Spleen (tissue), 11 donors: ENCODE data around the gene RBM39. TPM values are rescaled to one million over a fixed set of nuclear protein-coding genes. Genes with fewer than 3 reads are reported as not detected.

Source experiments
- DNase-seq: peaks from one replicate; pipeline ENCODE4 v3.0.0-alpha.2; 2020
- H3K27ac ChIP-seq, 8 donors: fragments of 200-600 bp; sonication (generic) in 7 of 8; 1 replicate in 4 of 8; 2 replicates in 4 of 8; pipeline versions ENCODE4 v1.5.0 to v1.8.0; 2016 to 2021; ENCODE audit warnings: inconsistent platforms in 4 of 8, mild to moderate bottlenecking in 4 of 8, moderate library complexity in 1 of 8
- H3K27me3 ChIP-seq, 7 donors: fragments of 200-600 bp; sonication (generic) in 6 of 7; replicated peaks in 1 of 7; 1 replicate in 4 of 7; 2 replicates in 3 of 7; pipeline versions ENCODE4 v1.5.0 to v1.8.0; 2016 to 2021; ENCODE audit warnings: inconsistent platforms in 3 of 7, mild to moderate bottlenecking in 1 of 7
- H3K36me3 ChIP-seq, 6 donors: fragments of 200-600 bp; sonication (generic) in 5 of 6; 1 replicate in 4 of 6; 2 replicates in 2 of 6; pipeline versions ENCODE4 v1.5.0 to v1.8.0; 2016 to 2021; ENCODE audit warnings: inconsistent platforms in 2 of 6
- H3K4me1 ChIP-seq, 6 donors: fragments of 200-600 bp; sonication (generic) in 5 of 6; 1 replicate in 3 of 6; 2 replicates in 3 of 6; pipeline versions ENCODE4 v1.5.0 to v1.8.0; 2016 to 2021; ENCODE audit warnings: inconsistent platforms in 3 of 6
- H3K4me3 ChIP-seq, 8 donors: fragments of 200-600 bp; sonication (generic) in 7 of 8; 1 replicate in 4 of 8; 2 replicates in 4 of 8; pipeline versions ENCODE4 v1.5.0 to v1.8.0; 2016 to 2021; ENCODE audit warnings: inconsistent platforms in 4 of 8, mild to moderate bottlenecking in 4 of 8, moderate library complexity in 2 of 8
- H3K9me3 ChIP-seq, 8 donors: fragments of 200-600 bp; sonication (generic) in 7 of 8; 1 replicate in 4 of 8; 2 replicates in 4 of 8; pipeline versions ENCODE4 v1.5.0 to v1.8.0; 2016 to 2021; ENCODE audit warnings: inconsistent platforms in 4 of 8
- POLR2A ChIP-seq, 3 donors: fragments of 450-650 bp; IDR thresholded peaks; one replicate each; pipeline ENCODE4 v1.5.1; 2017; ENCODE audit warnings: antibody characterized with exemption in 3 of 3, mild to moderate bottlenecking in 1 of 3
- POLR2AphosphoS5 ChIP-seq, 3 donors: sonication (generic); formaldehyde crosslinking; IDR thresholded peaks; one replicate each; pipeline ENCODE4 v1.5.1; 2017; ENCODE audit warnings: antibody characterized with exemption in 3 of 3
- WGBS, 5 donors: extraction: QIAGEN DNeasy Blood & Tissue Kit in 3 of 5; methylation state at CpG; one replicate each; pipeline versions ENCODE4 v1.1.5 to v1.1.7; 2013 to 2018; 5-methylcytosine and 5-hydroxymethylcytosine counted together
- intact Hi-C: fragments of 100-400 bp; cut with DNase I; formaldehyde crosslinking; loops from one replicate; pipeline ENCODE4 v1.15.0; 2023; ENCODE audit warnings: low total_unique reads
- polyA plus RNA-seq, 3 donors: library from polyadenylated mRNA; stranded (reverse); fragments of 200-250 nt; gene quantifications; one replicate each; pipeline ENCODE4 v1.2.1, GENCODE V29; 2013
- total RNA-seq, 7 donors: library from RNA; depleted of rRNA in 3 of 7; stranded (reverse); fragments of >200 nt in 3 of 7; fragmentation: NEBNext Ultra II Directional in 4 of 7; extraction: Animal tissue kit (Norgen Biotek cat#: 25700) in 4 of 7; gene quantifications; one replicate each; pipeline versions ENCODE4 v1.1.0 to v1.2.1, GENCODE V29; 2016 to 2021
- TF ChIP-seq, protein P1 (sequence below), 11 experiments: fragments of 200-600 bp in 7 of 11; fragments of 450-650 bp in 4 of 11; sonication (generic) in 4 of 11; IDR thresholded peaks in 8 of 11; conservative IDR thresholded peaks in 3 of 11; 1 replicate in 7 of 11; 2 replicates in 4 of 11; pipeline versions ENCODE4 v1.4.0 to v1.8.0; 2016 to 2021; ENCODE audit warnings: antibody characterized with exemption in 11 of 11, inconsistent platforms in 4 of 11, mild to moderate bottlenecking in 1 of 11
- donor health status: healthy with polysubstance abuse.
- donor health status: DM: no; HTN: no; CAD: no; lungs with moderate emphysema.
- donor health status: DM: no; HTN: no; CAD: no.
- donor health status: Bipolar disorder and iron deficiency.
- donor health status: healthy.
- donor health status: DM: no; HTN: no; CAD: no.
- donor health status: DM: yes; HTN: yes; CAD: no.

Gene RBM39
- total and polyA plus RNA-seq, 10 donors: 287 to 649 (median 414) TPM

DNA sequence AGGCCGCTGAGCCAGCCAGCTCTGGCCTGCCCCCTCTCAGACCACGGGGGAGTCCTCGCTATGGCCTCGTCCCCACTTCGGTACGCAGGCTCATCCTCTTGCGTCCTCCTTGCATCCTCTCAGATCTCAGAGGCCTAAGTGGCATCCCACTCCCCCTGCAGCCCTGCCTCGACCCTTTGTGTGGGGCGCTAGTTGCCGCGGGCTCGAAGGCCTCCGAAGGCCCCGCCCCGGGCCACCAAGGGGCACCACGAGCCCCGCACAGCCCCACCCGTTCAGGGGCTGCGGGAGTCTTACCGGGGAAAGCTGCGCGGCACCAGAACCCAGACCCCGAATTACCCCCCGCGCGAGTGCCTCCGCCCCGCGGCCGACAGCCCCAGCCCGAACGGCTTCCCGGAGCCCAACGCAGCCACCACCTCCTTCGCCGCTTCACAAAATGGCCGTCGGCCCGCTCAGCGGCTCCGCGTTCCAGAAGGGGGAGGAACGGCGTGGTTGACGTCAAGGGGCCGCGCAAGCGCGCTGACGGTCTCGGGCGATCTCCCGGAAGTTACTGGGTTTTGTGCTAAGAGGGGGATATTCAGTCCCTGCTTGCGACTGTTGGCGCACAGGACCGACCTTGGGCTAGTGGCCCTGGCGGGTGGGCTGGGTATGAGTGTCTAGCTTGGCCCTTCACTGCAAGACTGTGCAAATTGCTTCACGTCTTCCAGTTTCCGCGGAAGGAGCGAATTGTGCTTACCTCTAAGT lies 77.4 kb downstream of the RBM39 start, which contains the start of the genes CPNE1 and RBM12:
Gene CPNE1, minus strand, starts transcription at position 435 of the 741 bp plus-strand sequence. CDS start 31,977 bp downstream, outside the sequence.
Gene RBM12, minus strand, starts transcription at position 435 of the 741 bp plus-strand sequence. CDS start 9,578 bp downstream, outside the sequence.
- Histone ChIP-seq H3K27me3 (no peaks in the 10 kb centered on the region), H3K9me3 (no peaks in the 10 kb centered on the region), H3K4me1 (peaks cover 31 to 51% (median 45%) of the 10 kb centered on the region in 6 donors), H3K36me3 (peaks cover 0 to 22% (median 11%) of the 10 kb centered on the region in 6 donors), H3K27ac (peak within 1 kb of the TSS; percentile 95 to 100 (median 99)), H3K4me3 (peak within 1 kb of the TSS; percentile 57 to 85 (median 70))
- intact Hi-C loops: loop anchor here (5.0 kb wide), 1 partner anchor 47 kb away; the partner anchor contains the start of gene SPAG4
- 0 to 1% (median 1%) methylated on average over 18 to 61 of the region's 61 CpGs for WGBS, 5 donors
- TF ChIP-seq, protein P1, sequence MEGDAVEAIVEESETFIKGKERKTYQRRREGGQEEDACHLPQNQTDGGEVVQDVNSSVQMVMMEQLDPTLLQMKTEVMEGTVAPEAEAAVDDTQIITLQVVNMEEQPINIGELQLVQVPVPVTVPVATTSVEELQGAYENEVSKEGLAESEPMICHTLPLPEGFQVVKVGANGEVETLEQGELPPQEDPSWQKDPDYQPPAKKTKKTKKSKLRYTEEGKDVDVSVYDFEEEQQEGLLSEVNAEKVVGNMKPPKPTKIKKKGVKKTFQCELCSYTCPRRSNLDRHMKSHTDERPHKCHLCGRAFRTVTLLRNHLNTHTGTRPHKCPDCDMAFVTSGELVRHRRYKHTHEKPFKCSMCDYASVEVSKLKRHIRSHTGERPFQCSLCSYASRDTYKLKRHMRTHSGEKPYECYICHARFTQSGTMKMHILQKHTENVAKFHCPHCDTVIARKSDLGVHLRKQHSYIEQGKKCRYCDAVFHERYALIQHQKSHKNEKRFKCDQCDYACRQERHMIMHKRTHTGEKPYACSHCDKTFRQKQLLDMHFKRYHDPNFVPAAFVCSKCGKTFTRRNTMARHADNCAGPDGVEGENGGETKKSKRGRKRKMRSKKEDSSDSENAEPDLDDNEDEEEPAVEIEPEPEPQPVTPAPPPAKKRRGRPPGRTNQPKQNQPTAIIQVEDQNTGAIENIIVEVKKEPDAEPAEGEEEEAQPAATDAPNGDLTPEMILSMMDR (IDR thresholded peaks at IDR 0.05 in 8 of 11, conservative IDR thresholded peaks at IDR 0.05 in 3 of 11): peak in 7 of 11 experiments; percentile 7 to 23 (median 18)
- peak; percentile 98 to 99 (median 98) for TF ChIP-seq POLR2AphosphoS5 (IDR thresholded peaks at IDR 0.05)
- TF ChIP-seq POLR2A (IDR thresholded peaks at IDR 0.05): peak; percentile 34 to 73 (median 35)
- DNase-seq: peak; percentile 98

DNA sequence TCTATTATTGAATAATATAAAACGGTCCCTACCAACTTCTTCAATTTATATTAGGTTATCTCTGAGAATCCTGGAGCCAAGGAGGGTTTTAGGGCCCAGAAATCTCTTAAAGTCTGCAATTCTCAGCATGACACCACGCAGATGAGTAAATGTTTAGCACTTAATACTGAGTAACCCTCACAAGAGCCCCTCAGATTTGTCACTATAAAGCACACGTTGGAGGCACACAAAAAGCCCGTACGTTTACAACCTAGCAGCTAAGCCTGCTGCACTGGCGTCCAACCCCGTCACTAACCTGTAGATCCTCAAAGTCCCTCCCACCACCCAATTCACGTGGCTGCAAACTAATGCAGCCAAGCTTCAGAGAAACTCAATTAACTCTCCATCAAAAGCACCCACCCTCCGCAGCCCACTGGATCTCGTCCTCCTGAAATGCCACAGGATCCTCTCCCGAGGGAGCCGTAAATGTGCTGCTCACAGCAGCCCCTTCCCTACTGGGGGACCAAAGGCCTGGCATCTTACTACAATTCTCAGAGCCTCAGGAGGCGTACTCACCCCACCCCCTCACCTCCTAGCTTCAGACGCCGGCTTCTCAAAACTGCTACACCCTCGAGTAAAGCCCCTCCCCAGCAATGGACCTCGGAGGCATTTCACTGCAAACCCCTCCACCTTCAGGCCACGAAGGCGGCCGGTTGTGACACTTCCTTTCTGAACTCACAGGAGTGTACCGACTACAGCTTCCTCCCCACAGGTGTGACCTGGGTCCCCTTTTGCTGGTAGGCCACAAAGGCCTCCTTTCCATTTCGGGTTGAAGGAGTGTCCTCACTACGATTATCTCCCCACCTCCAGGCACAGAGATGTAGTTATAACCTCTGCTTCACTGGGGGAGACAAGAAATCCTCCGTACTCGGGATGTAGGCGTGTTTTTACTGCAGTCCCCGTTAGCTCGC lies 78.3 kb downstream of the RBM39 start:
- peaks cover 39 to 60% (median 54%) of the 10 kb centered on the region in 6 donors for H3K4me1 ChIP-seq
- DNase-seq: peak; percentile 91

GRCh38 chr20:35662551-35662950 lies 79.5 kb downstream of the RBM39 start:
- Histone ChIP-seq H3K4me1 (peaks cover 49 to 72% (median 65%) of the 10 kb centered on the region in 6 donors), H3K27me3 (no peaks in the 10 kb centered on the region), H3K27ac (peak overlapping the region in 5 of 8 donors; percentile 3 to 100 (median 99)), H3K36me3 (peaks cover 0 to 4% (median 0%) of the 10 kb centered on the region in 6 donors), H3K9me3 (no peaks in the 10 kb centered on the region), H3K4me3 (peak overlapping the region in 6 of 8 donors; percentile 57 to 85 (median 70))
- no peak for DNase-seq
- TF ChIP-seq POLR2A (IDR thresholded peaks at IDR 0.05): no peak
- TF ChIP-seq, protein P1 (IDR thresholded peaks at IDR 0.05 in 8 of 11, conservative IDR thresholded peaks at IDR 0.05 in 3 of 11): no peak
- intact Hi-C loops: loop anchor here (5.0 kb wide), 1 partner anchor 45 kb away; the partner anchor contains the start of gene SPAG4
- WGBS, 5 donors: 9 to 23% (median 20%) methylated on average over 2 of the region's 2 CpGs

More for the DNA sequence above, 78.3 kb downstream of the RBM39 start:
- Histone ChIP-seq H3K36me3 (peaks cover 0 to 14% (median 4%) of the 10 kb centered on the region in 6 donors), H3K4me3 (peak overlapping the region; percentile 57 to 85 (median 70)), H3K9me3 (no peaks in the 10 kb centered on the region), H3K27me3 (no peaks in the 10 kb centered on the region), H3K27ac (peak overlapping the region; percentile 95 to 100 (median 99))
- intact Hi-C loops: loop anchor here (5.0 kb wide), 1 partner anchor 46 kb away; the partner anchor contains the start of gene SPAG4
- WGBS, 5 donors: 0 to 2% (median 0%) methylated on average over 27 to 28 of the region's 28 CpGs
- TF ChIP-seq, protein P1 (IDR thresholded peaks at IDR 0.05 in 8 of 11, conservative IDR thresholded peaks at IDR 0.05 in 3 of 11): no peak
- peak in 1 of 3 donors; percentile 75 for TF ChIP-seq POLR2AphosphoS5 (IDR thresholded peaks at IDR 0.05)
- TF ChIP-seq POLR2A (IDR thresholded peaks at IDR 0.05): no peak
